HG03139 (cell line): ENCODE measurements around the gene RAD51B.

Source experiments
- ATAC-seq: cut with Tn5 transposase; IDR thresholded peaks from one replicate; pipeline ENCODE4 v1.9.1; 2021; ENCODE audit not compliant: unreplicated experiment

Gene RAD51B

GRCh38 chr14:68594737-68595380 lies 775.3 kb downstream of the RAD51B start:
- ATAC-seq, result no peak

GRCh38 chr14:68596211-68596610 lies 776.6 kb downstream of the RAD51B start:
- no peak for ATAC-seq

DNA sequence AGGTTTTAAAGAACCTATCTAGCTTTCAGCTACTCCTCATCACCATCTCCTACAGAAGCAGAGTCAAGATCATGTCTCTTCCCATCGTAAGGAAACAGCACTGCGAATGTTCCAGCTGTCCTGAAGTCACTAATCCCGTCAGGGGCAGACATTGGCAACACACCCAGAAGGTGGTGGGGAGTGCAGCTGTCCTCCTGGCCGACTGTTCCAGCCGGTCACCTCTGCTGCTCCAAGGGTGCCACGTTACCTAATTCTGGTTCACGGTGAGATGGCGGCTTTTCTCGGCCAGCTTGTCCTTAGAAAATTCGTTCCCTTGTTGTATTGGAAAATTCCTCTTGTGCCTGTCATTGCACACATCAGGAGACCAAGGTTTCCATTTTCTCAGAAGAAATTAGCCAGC lies 777.1 kb downstream of the RAD51B start:
- ATAC-seq, result no peak

DNA sequence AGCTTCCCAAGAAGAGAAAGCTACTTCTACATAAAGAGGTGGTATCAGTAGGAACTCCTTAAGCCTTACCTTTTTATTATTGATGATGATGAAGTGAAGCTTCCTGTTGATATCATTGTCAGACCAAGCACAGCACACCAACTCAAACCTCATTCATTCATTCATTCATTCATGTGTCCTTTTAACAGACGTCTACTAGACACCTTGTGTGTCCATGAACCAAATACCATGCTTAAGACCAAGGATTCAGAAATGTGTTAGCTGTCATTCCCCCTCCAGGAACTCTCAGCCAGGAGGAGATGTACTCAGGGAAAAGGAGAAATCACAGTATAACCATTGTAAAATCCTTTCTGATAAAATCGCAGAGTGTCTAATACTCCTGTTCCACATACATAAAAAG lies 778.5 kb downstream of the RAD51B start:
- no peak for ATAC-seq

GRCh38 chr14:68598621-68599447 lies 779.3 kb downstream of the RAD51B start:
- no peak for ATAC-seq

DNA sequence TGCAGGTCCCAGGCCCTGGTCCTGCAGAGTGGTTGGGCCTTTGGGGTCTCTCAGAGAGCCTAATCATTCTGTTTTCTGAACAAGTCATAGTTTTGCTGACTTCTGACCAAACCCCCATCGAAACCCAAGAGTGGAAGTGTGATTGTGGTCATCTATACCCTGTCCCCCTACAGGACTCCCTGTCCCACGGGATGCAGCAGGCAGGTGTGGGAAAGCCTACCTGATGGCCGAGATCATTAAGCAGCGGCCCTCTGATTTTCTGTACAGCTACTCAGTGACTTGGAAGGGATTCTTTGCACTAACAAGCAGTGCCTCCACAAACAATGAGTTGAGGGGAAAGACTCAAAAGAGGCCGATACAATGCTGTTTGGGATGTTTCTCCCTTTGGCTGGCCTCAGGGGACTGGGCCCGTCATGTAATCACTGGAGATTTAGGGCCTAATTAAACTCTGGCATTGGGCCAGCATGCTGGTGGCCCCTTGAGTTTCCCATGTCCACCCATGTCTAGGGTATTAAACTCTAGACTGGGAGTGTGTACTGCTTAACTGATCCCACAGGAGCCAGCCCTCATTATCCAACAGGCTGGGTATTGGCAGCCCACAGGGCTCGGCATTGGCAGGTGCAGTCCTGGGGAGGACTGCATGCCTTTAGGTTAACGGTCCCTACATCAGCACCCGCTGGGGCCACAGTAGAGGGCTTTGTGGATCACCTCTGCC lies 780.5 kb downstream of the RAD51B start:
- no peak for ATAC-seq

DNA sequence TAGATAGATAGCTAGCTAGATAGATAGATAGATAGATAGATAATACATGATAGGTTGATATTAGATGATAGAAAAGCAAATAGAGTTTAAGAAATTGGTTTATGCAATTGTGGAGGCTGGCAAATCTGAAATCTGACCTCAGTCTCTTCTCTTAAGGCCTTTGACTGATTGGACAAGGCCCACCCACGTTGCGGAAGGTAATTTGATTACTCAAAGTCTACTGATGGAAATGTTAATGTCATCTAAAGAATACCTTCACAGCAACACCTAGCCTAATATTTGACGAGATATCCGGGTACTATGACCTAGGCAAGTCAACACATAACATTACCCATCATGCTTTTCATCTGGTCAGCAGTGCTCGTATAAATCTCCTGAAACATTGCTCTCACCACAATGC lies 782.9 kb downstream of the RAD51B start:
- ATAC-seq, result no peak

DNA sequence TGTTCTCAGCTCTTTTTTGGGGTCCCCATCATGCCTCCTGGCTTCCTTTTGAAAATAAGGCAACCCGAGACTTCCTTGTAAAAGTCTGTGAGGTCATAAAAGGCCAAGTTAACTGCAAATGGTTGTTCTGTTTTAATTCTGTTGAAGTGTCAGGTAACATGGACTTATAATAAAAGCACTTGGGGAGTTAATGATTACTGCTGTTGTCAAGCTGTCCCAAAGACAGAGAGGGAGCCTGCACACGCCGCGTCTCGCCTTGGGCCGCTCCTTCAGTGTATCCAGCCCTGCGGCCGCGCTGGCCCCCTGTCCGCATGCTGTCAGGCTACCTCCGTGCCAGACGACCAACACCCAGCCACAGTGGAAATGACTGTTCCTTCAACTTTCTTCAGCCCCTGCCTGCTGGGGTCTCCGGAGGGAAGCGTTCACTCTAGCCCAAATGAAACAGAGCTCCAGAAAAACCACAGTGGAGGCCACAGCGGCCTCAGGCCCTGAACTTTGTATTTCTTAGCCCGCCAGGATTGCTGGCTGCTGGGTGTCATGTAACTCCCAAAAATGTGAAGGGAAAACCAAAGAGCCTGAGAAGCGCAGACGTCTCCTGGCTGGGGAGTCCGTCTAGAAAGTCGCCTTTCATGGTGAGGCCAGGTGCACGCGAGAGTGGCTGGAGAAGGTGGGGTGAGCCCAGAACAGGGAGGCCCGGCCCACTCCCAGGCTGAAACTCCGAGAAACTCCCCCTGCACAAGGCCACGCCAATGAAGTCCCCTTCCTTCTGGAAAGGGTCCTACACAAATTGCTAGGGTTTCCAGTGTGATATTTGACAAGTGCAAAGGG lies 784.2 kb downstream of the RAD51B start:
- ATAC-seq, result no peak

GRCh38 chr14:68604361-68604730 lies 784.8 kb downstream of the RAD51B start:
- no peak for ATAC-seq

GRCh38 chr14:68604822-68605221 lies 785.2 kb downstream of the RAD51B start:
- no peak for ATAC-seq

- ATAC-seq, result no peak
Observed at GRCh38 chr14:68606176-68606575, 786.6 kb downstream of the RAD51B start.

- ATAC-seq, result no peak
Observed at GRCh38 chr14:68606644-68607043, 787.1 kb downstream of the RAD51B start.

DNA sequence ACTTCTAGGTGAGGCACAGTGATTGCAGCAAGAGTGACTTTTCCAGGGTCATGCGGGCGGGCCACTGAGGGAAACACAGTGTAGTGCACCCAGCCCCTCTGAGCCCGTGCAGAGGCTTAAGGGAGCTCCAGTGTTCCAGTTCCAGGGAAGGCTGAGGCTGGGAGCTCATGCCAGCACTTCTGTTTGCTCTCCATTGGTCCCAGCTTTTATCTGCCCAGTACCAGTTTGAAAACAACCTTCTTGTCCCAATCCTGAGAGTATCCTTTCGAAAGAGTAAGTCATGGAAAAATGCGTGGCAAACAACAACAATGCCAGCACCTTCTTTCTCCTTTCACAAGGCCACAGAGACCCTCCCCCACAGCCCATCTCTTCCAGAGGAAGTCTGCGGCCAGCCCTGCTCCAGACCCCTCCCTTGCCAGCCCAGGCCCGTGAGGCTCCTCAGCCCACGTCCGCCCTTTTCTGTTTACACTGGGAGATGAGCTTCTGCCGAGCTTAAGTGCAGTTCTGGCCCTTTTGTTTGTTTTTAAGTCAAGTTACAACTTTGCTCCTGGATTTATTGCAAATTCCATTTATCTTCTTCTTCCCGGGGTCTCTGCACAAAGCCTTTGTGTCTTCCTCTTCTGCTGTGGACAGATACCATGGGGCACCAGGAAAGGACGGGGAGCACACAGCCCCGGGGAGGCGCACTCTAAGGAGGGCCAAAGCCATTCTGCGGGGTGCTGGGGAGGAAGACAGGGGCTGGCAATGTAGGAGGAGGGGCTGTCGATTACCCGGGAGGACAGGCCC lies 787.7 kb downstream of the RAD51B start:
- no peak for ATAC-seq

- no peak for ATAC-seq
Observed at GRCh38 chr14:68607867-68608573, 788.4 kb downstream of the RAD51B start.

- no peak for ATAC-seq
Observed at GRCh38 chr14:68608574-68608962, 789.0 kb downstream of the RAD51B start.

DNA sequence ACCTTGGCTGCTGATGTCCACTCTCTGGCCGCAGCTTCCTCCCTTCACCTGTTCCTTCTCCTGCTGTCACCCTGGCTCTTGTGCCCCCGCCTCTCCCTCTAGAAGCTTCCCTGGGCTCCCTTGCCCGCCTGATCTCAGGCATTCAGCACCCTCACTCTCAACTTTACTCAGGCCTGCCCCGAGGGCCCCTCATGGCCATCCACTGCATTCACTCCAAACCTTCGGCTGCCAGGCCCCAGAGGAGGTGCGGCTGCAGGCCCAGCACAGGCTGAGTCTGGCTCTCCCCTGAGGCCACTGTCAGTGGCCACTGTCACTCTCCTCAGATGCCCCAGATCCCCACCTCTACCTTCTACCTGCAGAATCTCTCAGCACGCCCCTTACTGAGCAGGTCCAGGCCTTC lies 789.4 kb downstream of the RAD51B start:
- no peak for ATAC-seq

DNA sequence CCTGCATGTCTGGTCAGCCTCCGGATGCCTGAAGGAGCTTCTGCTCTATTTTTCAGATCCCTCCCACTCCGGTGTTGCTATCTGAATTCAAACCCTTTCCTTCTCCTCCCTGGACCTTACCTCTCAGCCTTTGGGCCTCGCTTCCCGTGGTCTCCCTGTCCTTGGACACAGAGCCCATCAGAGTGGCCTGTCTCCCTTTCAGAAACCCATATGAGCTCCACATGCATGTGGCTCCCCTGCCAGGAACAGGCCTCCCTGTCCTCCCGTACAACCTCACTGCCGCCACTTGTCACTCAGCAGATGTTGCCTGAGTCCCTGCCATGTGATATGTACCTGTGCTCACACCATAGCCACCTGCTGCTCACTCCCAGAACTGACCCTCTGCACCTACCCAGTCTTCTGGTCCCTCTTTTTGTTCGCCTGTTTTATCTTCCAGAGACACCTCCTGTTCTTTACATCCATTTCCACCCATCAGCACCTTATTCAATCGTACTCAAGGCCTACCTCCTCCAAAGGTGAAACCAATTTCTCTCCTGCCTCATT lies 790.7 kb downstream of the RAD51B start:
- ATAC-seq, result no peak

GRCh38 chr14:68611599-68611998 lies 792.0 kb downstream of the RAD51B start:
- no peak for ATAC-seq

- ATAC-seq, result no peak
Observed at GRCh38 chr14:68612049-68612448, 792.5 kb downstream of the RAD51B start.
